ENCODE measurements around the gene ESYT3.
A peak's percentile ranks its signal among the peaks of the same experiment; 100 is the strongest.

ESYT3 gene

GRCh38 chr3:138417559-138417982, 16.8 kb upstream of the ESYT3 start:
- H3K9me3 ChIP-seq (ENCODE audit: insufficient read depth, low read length): 0 out of 2 replicates have a peak, but pooled peaks cover 7% of the 10 kb centered on the region
- no peaks in the 10 kb centered on the region for H3K36me3 ChIP-seq (ENCODE audit: low read length)
- H3K27me3 ChIP-seq (ENCODE audit: low read length): no peaks in the 10 kb centered on the region
- no peaks in the 10 kb centered on the region for H3K79me2 ChIP-seq (ENCODE audit: insufficient read depth, low read length)
- H3K27ac ChIP-seq (ENCODE audit: low read depth, low read length): no peak overlapping the region
- no peaks in the 10 kb centered on the region for H3K9me2 ChIP-seq (replicated peaks; ENCODE audit: insufficient read depth, low read length)
- TF ChIP-seq CTCF (IDR thresholded peaks at IDR 0.05; ENCODE audit: insufficient read depth, low read length, poor library complexity, severe bottlenecking) (peak; percentile 60), EZH2phosphoT487 (conservative IDR thresholded peaks at IDR 0.05; ENCODE audit: low read length) (no peak)
- H2AFZ ChIP-seq (ENCODE audit: low read depth, low read length, severe bottlenecking): no peak overlapping the region
- H3F3A ChIP-seq (ENCODE audit: insufficient read depth): no peaks in the 10 kb centered on the region
- H4K20me1 ChIP-seq (ENCODE audit: low read depth, low read length): no peaks in the 10 kb centered on the region
- H3K4me3 ChIP-seq (ENCODE audit: insufficient read depth, low read length, poor library complexity, severe bottlenecking): no peak overlapping the region
- no peak overlapping the region for H3K9ac ChIP-seq (ENCODE audit: low read length)
- no peak overlapping the region for H3K4me2 ChIP-seq (ENCODE audit: low read depth, low read length, poor library complexity, severe bottlenecking)

GRCh38 chr3:138418601-138419206, 15.7 kb upstream of the ESYT3 start:
- H3K4me2 ChIP-seq (ENCODE audit: low read depth, low read length, poor library complexity, severe bottlenecking): no peak overlapping the region
- H3K27ac ChIP-seq (ENCODE audit: low read depth, low read length): no peak overlapping the region
- no peaks in the 10 kb centered on the region for H3F3A ChIP-seq (ENCODE audit: insufficient read depth)
- no peaks in the 10 kb centered on the region for H3K79me2 ChIP-seq (ENCODE audit: insufficient read depth, low read length)
- H2AFZ ChIP-seq (ENCODE audit: low read depth, low read length, severe bottlenecking): no peak overlapping the region
- H3K4me3 ChIP-seq (ENCODE audit: insufficient read depth, low read length, poor library complexity, severe bottlenecking): no peak overlapping the region
- no peaks in the 10 kb centered on the region for H3K9me2 ChIP-seq (replicated peaks; ENCODE audit: insufficient read depth, low read length)
- no peaks in the 10 kb centered on the region for H3K36me3 ChIP-seq (ENCODE audit: low read length)
- no peaks in the 10 kb centered on the region for H3K27me3 ChIP-seq (ENCODE audit: low read length)
- no peak for TF ChIP-seq EZH2phosphoT487 (conservative IDR thresholded peaks at IDR 0.05; ENCODE audit: low read length)
- no peak for TF ChIP-seq CTCF (IDR thresholded peaks at IDR 0.05; ENCODE audit: insufficient read depth, low read length, poor library complexity, severe bottlenecking)
- H4K20me1 ChIP-seq (ENCODE audit: low read depth, low read length): no peaks in the 10 kb centered on the region
- H3K9me3 ChIP-seq (ENCODE audit: insufficient read depth, low read length): 0 out of 2 replicates have a peak, but pooled peaks cover 7% of the 10 kb centered on the region
- H3K9ac ChIP-seq (ENCODE audit: low read length): no peak overlapping the region

- Histone ChIP-seq H3F3A (ENCODE audit: insufficient read depth) (no peaks in the 10 kb centered on the region), H3K4me2 (ENCODE audit: low read depth, low read length, poor library complexity, severe bottlenecking) (no peak overlapping the region), H2AFZ (ENCODE audit: low read depth, low read length, severe bottlenecking) (no peak overlapping the region), H3K36me3 (ENCODE audit: low read length) (no peaks in the 10 kb centered on the region), H3K27me3 (ENCODE audit: low read length) (no peaks in the 10 kb centered on the region), H3K9me2 (replicated peaks; ENCODE audit: insufficient read depth, low read length) (no peaks in the 10 kb centered on the region), H4K20me1 (ENCODE audit: low read depth, low read length) (no peaks in the 10 kb centered on the region), H3K79me2 (ENCODE audit: insufficient read depth, low read length) (no peaks in the 10 kb centered on the region), H3K4me3 (ENCODE audit: insufficient read depth, low read length, poor library complexity, severe bottlenecking) (no peak overlapping the region), H3K9me3 (ENCODE audit: insufficient read depth, low read length) (0 out of 2 replicates have a peak, but pooled peaks cover 7% of the 10 kb centered on the region), H3K9ac (ENCODE audit: low read length) (no peak overlapping the region), H3K27ac (ENCODE audit: low read depth, low read length) (no peak overlapping the region)
- TF ChIP-seq CTCF (IDR thresholded peaks at IDR 0.05; ENCODE audit: insufficient read depth, low read length, poor library complexity, severe bottlenecking) (no peak), EZH2phosphoT487 (conservative IDR thresholded peaks at IDR 0.05; ENCODE audit: low read length) (no peak)
These were observed 11.1 kb upstream of the ESYT3 start for GRCh38 chr3:138423316-138423715.
